ENCODE data around the gene COQ4.

GRCh38 chr9:128296340-128297220, 26.1 kb upstream of the COQ4 start:
- no peak for TF ChIP-seq CTCF (IDR thresholded peaks at IDR 0.05; ENCODE audit: borderline replicate concordance, extremely low read depth, low read length, poor library complexity, severe bottlenecking)
- no peak for TF ChIP-seq EZH2 (IDR thresholded peaks at IDR 0.05; ENCODE audit: borderline replicate concordance, low read depth, low read length, severe bottlenecking)
